Subcutaneous adipose tissue (tissue), 4 donors: ENCODE data around the gene ADPRHL1. TPM values are rescaled to one million over a fixed set of nuclear protein-coding genes. Genes with fewer than 3 reads are reported as not detected.

Experiments
- total RNA-seq, 4 donors: library from RNA; depleted of rRNA; stranded (reverse); fragments of >200 nt; gene quantifications; one replicate each; pipeline ENCODE4 v1.1.0, GENCODE V29; 2016
- TF ChIP-seq, protein P1 (sequence below): fragments of 450-650 bp; IDR thresholded peaks from one replicate; pipeline ENCODE4 v1.5.1; 2016; ENCODE audit warnings: low read depth, mild to moderate bottlenecking, control low read depth, antibody characterized with exemption, moderate library complexity

Gene ADPRHL1
- total RNA-seq, 4 donors from 2014 or later = 2.2 to 5.3 (median 2.9) TPM

DNA sequence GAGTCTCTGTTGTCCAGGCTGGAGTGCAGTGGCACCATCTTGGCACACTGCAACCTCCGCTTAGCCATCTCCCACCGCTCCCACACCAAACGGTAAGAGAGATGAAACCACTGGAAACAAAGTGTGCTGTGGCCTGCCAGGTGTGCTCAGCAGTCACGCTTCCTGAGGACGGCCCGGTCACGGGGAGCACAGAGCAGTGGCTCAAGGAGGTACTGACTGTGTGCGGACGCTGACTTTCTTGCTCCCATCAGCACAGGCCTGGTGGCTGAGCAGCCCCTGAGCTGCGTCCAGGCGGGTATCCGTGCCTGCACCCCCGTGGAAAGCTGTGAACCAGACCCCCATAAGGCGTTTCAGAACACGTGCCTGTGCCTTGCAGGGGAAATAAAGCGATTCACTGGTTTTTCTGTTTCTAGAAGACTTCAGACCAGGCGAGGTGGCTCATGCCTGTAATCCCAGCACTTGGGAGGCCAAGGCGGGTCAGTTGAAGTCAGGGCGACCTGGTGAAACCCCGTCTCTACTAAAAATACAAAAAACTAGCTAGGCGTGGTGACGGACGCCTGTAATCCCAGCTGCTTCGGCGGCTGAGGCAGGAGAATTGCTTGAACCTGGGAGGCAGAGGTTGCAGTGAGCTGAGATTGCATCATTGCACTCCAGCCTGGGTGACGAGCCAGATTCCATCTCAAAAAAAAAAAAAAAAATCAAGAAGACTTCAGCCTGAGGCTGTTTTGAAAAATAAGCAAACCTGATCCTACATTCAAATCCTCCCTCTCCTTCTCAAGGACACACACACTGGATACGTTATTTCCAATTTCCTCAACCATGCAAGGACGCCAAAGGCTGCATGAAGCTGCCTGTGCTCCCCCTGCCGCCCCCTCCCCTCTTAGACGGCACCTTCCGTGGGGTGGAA, 25.5 kb downstream of the ADPRHL1 start:
- TF ChIP-seq, protein P1, sequence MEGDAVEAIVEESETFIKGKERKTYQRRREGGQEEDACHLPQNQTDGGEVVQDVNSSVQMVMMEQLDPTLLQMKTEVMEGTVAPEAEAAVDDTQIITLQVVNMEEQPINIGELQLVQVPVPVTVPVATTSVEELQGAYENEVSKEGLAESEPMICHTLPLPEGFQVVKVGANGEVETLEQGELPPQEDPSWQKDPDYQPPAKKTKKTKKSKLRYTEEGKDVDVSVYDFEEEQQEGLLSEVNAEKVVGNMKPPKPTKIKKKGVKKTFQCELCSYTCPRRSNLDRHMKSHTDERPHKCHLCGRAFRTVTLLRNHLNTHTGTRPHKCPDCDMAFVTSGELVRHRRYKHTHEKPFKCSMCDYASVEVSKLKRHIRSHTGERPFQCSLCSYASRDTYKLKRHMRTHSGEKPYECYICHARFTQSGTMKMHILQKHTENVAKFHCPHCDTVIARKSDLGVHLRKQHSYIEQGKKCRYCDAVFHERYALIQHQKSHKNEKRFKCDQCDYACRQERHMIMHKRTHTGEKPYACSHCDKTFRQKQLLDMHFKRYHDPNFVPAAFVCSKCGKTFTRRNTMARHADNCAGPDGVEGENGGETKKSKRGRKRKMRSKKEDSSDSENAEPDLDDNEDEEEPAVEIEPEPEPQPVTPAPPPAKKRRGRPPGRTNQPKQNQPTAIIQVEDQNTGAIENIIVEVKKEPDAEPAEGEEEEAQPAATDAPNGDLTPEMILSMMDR = no peak

DNA sequence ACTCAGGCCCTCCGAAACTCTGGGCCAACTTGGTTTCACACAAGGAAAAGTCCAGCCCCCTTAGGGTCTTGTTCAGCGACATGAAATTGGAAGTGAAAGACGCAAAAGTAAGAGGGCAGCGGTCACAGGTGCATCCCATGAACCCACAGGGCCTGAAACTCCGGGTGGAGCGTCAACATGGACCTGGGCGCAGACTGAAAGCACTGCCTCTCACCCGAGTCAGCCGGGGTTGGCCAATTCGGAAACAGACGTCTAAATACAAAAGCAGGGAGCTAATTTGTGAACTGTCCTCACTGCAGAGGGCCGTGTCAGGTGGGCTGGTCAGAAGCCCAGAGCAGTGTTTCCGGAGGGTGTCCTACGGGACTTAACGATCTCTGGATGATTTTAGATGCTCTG, 26.7 kb downstream of the ADPRHL1 start:
- TF ChIP-seq, protein P1 = no peak

DNA sequence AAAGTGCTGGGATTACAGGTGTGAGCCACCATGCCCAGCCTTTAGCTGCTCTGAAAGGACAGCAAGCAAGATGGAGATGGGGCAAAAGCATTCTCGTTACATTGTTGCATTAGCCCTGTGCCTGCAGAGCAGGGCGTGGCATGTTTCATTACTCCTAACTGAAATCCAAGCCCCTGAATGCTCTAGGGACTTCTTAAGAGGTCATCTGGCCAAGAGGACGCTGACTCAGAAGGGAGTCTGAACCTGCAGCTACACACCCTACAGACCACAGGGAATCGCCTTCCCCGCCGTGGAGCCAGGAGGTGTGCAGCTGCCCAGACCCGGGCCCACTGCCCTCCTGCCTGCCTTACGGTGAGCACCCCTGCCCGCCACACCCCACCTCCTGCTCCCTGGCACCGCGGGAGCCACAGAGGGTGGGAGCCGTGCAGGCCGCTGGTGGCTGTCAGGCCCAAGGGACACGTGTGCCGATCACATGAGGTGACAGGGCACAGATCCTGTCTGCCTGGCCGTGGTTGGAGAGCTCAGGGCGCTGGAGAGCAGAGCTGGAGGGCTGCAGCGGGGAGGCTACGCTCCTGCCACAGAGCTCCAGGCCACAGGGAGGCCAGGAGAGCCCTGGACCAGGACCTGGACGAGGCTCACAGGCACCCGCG, 27.2 kb downstream of the ADPRHL1 start:
- TF ChIP-seq, protein P1 = no peak

DNA sequence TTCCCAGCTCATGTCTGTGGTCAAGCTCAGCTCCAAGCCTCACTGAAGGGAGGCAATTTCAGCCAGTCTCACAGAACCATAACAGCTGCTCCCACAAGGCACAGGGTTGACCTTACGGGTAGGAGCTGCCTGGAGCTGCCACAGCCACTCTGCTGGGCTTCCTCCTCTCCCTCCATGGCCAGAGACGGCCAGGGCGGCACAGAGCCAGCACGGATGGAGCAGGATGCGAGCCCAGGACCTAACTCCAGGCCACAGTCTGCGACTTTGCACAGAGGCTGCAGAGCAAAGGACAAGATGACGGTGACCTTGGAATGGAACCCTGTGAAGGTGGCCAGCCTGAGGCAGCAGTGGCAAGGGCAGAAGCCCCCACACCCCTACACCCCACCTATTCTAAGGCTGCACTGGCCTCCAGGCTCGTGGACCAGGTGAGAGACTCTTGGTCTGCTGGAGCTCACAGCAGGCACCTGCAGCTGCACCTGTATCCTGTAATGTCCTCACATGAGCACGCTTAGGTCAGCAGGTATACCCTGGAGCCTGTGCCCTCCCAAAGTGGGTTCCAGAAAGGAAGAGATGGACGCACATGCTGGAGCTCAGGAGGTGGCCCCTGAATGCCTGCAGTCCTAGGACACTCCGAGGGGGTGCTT, 29.6 kb downstream of the ADPRHL1 start:
- TF ChIP-seq, protein P1 = no peak

DNA sequence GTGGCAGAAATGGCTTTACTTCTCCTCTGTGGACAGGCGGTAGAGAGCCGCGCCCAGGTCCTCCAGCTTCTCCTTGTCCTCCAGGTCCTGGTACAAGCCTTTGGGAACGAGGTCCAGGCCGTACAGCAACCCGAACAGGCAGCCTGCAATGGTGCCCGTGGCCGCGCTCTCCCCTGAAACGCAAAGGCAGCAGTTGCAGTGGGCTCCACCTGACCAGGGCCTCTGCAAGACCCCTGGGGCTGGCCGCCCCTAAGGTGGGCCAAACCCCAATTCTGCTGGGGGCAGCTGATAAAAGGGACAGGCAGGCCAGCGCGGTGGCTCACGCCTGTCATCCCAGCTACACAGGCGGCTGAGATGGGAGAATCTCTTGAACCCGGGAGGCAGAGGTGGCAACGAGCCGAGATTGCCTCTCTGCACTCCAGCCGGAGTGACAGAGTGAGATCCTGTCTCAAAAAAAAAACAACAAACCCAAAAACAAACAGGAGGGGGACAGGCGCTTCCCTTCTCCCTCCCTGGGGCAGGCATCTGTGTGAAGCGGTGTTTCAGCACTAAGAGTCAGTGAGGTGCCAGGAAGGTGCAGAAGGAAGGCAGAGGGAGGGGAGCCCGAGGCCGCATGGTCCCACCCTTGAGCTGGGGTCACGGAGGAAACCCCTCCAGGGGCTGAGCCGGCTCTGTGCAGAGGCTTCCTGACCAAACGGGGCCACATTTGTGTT, 30.3 kb downstream of the ADPRHL1 start:
- TF ChIP-seq, protein P1 = no peak

DNA sequence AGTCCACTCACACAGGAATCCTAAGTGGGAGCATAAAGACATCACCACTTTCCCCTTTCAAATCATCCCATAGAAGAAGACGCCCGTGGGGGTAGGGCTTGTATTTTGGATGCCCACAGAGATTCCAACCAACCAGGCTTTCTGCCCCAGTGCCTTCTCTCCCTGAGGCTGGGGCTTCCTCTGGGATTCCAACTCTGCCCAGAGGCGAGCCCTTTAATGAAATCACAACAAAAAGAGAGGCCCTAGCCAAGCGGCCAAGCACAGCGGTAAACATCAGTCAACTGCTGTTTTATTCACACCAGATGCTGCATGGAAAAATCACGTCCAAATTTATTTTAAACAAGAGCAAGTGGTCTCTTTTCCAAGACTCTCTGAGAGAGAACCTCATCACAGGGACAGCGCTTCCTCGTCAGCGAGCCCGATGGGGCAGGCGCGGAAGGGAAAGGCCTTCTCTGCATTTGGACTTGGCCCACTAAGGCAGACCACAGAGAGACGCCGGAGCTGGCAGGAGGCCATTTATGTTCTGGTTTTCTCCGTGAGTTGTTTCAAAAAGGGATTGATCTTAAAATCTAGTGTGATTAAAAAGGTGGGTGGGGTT, 31.5 kb downstream of the ADPRHL1 start:
- TF ChIP-seq, protein P1 = no peak
